ENCODE data around the gene PACRG. TPM values are rescaled to one million over a fixed set of nuclear protein-coding genes. Genes with fewer than 3 reads are reported as not detected.

The PACRG gene
- total RNA-seq, 1 experiment from 2014 or later = 0.59 TPM

DNA sequence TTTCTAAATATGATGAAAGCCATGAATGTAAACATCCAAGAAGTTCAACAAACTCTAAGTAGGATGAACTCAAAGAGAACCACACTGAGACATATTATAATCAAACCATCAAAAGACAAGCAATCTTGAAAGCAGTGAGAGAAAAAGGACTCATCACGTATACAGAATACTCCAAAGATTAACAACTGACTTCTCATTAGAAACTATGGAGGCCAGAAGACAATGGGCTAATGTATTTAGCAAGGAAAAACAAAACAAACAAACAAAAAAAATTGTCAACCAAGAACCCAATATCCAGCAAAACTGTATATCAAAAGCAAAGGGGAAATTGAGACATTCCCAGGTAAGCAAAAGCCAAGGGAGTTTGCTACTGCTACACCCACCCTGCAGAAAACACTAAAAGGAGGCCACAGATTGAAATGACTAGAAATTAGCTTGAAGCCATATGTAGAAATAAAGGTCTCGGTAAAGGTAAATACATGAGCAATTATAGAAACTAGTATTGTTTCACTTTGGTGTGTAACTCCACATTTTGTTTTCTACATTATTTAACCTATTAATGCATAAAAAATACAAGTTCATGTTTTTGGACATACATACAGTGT, 385.7 kb downstream of the PACRG start:
- Histone ChIP-seq H3K27me3 (ENCODE audit: control insufficient read depth, insufficient read depth, low read length) (no peaks in the 10 kb centered on the region), H3K27ac (ENCODE audit: low read length) (no peak overlapping the region), H3K9me3 (ENCODE audit: control insufficient read depth, insufficient read depth, low read depth, low read length) (0 out of 2 replicates have a peak, but pooled peaks cover 2% of the 10 kb centered on the region), H3K4me1 (ENCODE audit: control insufficient read depth, insufficient read depth, low read length) (no peaks in the 10 kb centered on the region), H3K36me3 (ENCODE audit: control insufficient read depth, insufficient read depth, low read length) (no peaks in the 10 kb centered on the region), H3K4me3 (ENCODE audit: low read depth in 2 of 2, low read length in 2 of 2) (no peak overlapping the region)
- CTCF ChIA-PET = no interaction called here
- DNase-seq (ENCODE audit: low read depth, low spot score) = no peak
- BruUV-seq (replicated peaks) = no TSS peak
- ATAC-seq = no peak
- POLR2A ChIA-PET = no interaction called here
- intact Hi-C loops (cut with micrococcal nuclease; ENCODE audit: unreplicated experiment) = no loop called here
- in situ Hi-C loops (cut with HindIII; ENCODE audit: low pct_unique_long_range_greater_than_20kb, low sequenced_read_pairs) = no loop called here
- no peak for TF ChIP-seq TCF7L2 (IDR thresholded peaks at IDR 0.05; ENCODE audit: low read depth, low read length)
- no peak for TF ChIP-seq SIN3A (IDR thresholded peaks at IDR 0.05; ENCODE audit: borderline replicate concordance, insufficient read depth, low read depth, low read length)
- TF ChIP-seq, protein P1, sequence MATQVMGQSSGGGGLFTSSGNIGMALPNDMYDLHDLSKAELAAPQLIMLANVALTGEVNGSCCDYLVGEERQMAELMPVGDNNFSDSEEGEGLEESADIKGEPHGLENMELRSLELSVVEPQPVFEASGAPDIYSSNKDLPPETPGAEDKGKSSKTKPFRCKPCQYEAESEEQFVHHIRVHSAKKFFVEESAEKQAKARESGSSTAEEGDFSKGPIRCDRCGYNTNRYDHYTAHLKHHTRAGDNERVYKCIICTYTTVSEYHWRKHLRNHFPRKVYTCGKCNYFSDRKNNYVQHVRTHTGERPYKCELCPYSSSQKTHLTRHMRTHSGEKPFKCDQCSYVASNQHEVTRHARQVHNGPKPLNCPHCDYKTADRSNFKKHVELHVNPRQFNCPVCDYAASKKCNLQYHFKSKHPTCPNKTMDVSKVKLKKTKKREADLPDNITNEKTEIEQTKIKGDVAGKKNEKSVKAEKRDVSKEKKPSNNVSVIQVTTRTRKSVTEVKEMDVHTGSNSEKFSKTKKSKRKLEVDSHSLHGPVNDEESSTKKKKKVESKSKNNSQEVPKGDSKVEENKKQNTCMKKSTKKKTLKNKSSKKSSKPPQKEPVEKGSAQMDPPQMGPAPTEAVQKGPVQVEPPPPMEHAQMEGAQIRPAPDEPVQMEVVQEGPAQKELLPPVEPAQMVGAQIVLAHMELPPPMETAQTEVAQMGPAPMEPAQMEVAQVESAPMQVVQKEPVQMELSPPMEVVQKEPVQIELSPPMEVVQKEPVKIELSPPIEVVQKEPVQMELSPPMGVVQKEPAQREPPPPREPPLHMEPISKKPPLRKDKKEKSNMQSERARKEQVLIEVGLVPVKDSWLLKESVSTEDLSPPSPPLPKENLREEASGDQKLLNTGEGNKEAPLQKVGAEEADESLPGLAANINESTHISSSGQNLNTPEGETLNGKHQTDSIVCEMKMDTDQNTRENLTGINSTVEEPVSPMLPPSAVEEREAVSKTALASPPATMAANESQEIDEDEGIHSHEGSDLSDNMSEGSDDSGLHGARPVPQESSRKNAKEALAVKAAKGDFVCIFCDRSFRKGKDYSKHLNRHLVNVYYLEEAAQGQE (IDR thresholded peaks at IDR 0.05; ENCODE audit: insufficient read depth in 1 of 2, low read depth in 2 of 2, low read length in 1 of 2) = no peak
- TF ChIP-seq, protein P2, sequence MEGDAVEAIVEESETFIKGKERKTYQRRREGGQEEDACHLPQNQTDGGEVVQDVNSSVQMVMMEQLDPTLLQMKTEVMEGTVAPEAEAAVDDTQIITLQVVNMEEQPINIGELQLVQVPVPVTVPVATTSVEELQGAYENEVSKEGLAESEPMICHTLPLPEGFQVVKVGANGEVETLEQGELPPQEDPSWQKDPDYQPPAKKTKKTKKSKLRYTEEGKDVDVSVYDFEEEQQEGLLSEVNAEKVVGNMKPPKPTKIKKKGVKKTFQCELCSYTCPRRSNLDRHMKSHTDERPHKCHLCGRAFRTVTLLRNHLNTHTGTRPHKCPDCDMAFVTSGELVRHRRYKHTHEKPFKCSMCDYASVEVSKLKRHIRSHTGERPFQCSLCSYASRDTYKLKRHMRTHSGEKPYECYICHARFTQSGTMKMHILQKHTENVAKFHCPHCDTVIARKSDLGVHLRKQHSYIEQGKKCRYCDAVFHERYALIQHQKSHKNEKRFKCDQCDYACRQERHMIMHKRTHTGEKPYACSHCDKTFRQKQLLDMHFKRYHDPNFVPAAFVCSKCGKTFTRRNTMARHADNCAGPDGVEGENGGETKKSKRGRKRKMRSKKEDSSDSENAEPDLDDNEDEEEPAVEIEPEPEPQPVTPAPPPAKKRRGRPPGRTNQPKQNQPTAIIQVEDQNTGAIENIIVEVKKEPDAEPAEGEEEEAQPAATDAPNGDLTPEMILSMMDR (IDR thresholded peaks at IDR 0.05) = no peak
- TF ChIP-seq POLR2AphosphoS5 (IDR thresholded peaks at IDR 0.05; ENCODE audit: low read depth, low read length) = no peak

DNA sequence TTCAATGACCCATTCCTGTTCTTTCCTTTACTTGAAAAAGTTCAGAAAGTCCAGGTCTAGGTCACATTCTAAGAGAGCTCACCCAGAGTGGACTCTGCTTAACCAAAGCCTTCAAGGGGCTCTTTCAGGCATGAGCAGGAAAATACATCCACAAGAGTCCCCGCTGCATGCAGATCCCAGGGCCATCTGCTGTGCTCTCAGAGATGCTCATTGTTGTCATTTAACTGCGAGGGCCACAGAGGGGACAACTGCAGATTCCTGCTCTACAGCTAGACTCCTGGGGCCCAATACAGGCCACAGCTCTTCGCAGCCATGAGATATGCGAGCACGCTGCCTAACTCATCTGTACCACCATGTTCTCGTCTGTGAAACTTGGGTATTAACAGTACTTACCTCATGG, 391.2 kb downstream of the PACRG start:
- H3K36me3 ChIP-seq (ENCODE audit: control insufficient read depth, insufficient read depth, low read length) = no peaks in the 10 kb centered on the region
- H3K4me3 ChIP-seq (ENCODE audit: low read depth in 2 of 2, low read length in 2 of 2) = no peak overlapping the region
- CTCF ChIA-PET = no interaction called here
- H3K4me1 ChIP-seq (ENCODE audit: control insufficient read depth, insufficient read depth, low read length) = no peaks in the 10 kb centered on the region
- H3K9me3 ChIP-seq (ENCODE audit: control insufficient read depth, insufficient read depth, low read depth, low read length) = no peaks in the 10 kb centered on the region
- in situ Hi-C loops (cut with HindIII; ENCODE audit: low pct_unique_long_range_greater_than_20kb, low sequenced_read_pairs) = no loop called here
- DNase-seq (ENCODE audit: low read depth, low spot score) (no peak), ATAC-seq (no peak)
- no TSS peak for BruUV-seq (replicated peaks)
- intact Hi-C loops (cut with micrococcal nuclease; ENCODE audit: unreplicated experiment) = no loop called here
- no peak overlapping the region for H3K27ac ChIP-seq (ENCODE audit: low read length)
- TF ChIP-seq SIN3A (IDR thresholded peaks at IDR 0.05; ENCODE audit: borderline replicate concordance, insufficient read depth, low read depth, low read length) = no peak
- TF ChIP-seq, protein P1 (IDR thresholded peaks at IDR 0.05; ENCODE audit: insufficient read depth in 1 of 2, low read depth in 2 of 2, low read length in 1 of 2) = no peak
- TF ChIP-seq POLR2AphosphoS5 (IDR thresholded peaks at IDR 0.05; ENCODE audit: low read depth, low read length) = no peak
- TF ChIP-seq, protein P2 (IDR thresholded peaks at IDR 0.05) = no peak
- TF ChIP-seq TCF7L2 (IDR thresholded peaks at IDR 0.05; ENCODE audit: low read depth, low read length) = no peak
- POLR2A ChIA-PET = no interaction called here
- no peaks in the 10 kb centered on the region; the same call in 1 of the 2 replicates for H3K27me3 ChIP-seq (ENCODE audit: control insufficient read depth, insufficient read depth, low read length)
